ENCODE results near the gene EPHB2. TPM values are rescaled to one million over a fixed set of nuclear protein-coding genes. Genes with fewer than 3 reads are reported as not detected.
A peak's percentile ranks its signal among the peaks of the same experiment; 100 is the strongest.

The EPHB2 gene
- total RNA-seq, 4 donors from 2014 or later = 0.32 to 4.0 (median 1.7) TPM

DNA sequence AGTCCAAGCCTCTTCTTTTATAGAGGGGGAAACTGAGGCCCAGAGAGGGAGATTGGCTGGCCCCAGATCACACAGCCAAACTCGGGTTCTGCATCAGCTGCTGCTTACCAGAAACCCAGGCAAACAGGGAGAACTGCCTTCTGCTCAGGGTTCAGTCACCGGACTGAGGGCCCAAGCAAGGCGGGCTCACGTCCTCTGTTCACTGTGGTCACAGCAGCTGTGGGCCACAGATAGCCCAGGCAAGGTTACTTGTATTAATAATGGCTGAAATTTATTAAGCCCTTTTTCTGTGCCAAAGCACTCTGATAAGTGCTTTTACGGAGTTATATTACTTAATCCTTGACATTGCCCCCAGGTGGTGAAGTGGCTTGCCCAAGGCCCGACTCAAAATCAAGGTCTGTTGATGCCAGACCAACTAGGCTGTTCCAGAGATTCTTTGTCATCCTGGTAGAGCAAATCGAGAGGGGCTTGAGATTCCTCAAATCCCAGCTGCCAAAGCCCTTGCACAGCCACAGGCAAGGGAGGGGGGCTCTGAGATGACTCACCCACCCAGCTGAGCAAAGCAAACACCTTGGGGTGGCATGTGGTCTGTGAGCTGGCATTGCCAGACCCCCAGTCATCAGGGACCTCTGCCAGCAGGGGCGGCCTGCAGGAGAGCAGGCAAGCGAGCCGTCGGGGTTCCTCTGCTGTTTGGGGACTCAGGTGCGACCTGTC, 36.5 kb downstream of the EPHB2 start:
- 89% methylated on average over 5 of the region's 12 CpGs for WGBS
- TF ChIP-seq EP300 (IDR thresholded peaks at IDR 0.05) = no peak
- TF ChIP-seq POLR2AphosphoS5 (IDR thresholded peaks at IDR 0.05) = no peak
- TF ChIP-seq, protein P1, sequence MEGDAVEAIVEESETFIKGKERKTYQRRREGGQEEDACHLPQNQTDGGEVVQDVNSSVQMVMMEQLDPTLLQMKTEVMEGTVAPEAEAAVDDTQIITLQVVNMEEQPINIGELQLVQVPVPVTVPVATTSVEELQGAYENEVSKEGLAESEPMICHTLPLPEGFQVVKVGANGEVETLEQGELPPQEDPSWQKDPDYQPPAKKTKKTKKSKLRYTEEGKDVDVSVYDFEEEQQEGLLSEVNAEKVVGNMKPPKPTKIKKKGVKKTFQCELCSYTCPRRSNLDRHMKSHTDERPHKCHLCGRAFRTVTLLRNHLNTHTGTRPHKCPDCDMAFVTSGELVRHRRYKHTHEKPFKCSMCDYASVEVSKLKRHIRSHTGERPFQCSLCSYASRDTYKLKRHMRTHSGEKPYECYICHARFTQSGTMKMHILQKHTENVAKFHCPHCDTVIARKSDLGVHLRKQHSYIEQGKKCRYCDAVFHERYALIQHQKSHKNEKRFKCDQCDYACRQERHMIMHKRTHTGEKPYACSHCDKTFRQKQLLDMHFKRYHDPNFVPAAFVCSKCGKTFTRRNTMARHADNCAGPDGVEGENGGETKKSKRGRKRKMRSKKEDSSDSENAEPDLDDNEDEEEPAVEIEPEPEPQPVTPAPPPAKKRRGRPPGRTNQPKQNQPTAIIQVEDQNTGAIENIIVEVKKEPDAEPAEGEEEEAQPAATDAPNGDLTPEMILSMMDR (IDR thresholded peaks at IDR 0.05) = no peak
- TF ChIP-seq POLR2A (IDR thresholded peaks at IDR 0.05) = no peak
- Histone ChIP-seq H3K4me1 (peaks cover 27% of the 10 kb centered on the region), H3K4me3 (no peak overlapping the region), H3K36me3 (no peaks in the 10 kb centered on the region), H3K9me3 (no peaks in the 10 kb centered on the region), H3K27ac (no peak overlapping the region), H3K27me3 (no peaks in the 10 kb centered on the region)
- DNase-seq (ENCODE audit: low spot score in 2 of 2) = no peak

- Histone ChIP-seq H3K27ac (no peak overlapping the region), H3K4me3 (no peak overlapping the region)
- WGBS = 87% methylated on average over 4 of the region's 4 CpGs
Measured at GRCh38 chr1:22747735-22748073, 37.1 kb downstream of the EPHB2 start.

DNA sequence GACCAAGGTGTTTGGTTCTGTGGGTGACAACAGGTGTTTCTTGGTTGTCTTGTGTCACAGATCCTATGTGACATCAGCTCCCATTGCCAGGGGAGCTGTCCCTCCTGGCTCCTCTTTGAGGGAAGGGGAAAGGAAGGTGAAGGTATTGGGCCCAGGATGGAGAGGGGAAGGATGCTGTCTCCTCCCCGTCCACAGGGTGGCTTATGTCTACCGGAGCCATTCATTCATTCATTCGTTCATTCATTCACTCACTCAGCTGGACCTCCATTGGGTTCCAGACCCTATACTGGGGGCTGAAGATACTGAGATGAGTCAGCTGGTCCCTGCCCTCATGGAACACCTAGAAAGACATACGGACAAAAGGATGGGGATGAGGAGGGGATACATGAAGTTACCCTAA, 38.9 kb downstream of the EPHB2 start:
- H3K27ac ChIP-seq = no peak overlapping the region
- H3K4me3 ChIP-seq = no peak overlapping the region
- H3K9me3 ChIP-seq = no peaks in the 10 kb centered on the region
- no peak for DNase-seq (ENCODE audit: low spot score in 2 of 2)
- peaks cover 27% of the 10 kb centered on the region for H3K4me1 ChIP-seq
- TF ChIP-seq, protein P1 (IDR thresholded peaks at IDR 0.05) = no peak
- no peak for TF ChIP-seq EP300 (IDR thresholded peaks at IDR 0.05)
- TF ChIP-seq POLR2AphosphoS5 (IDR thresholded peaks at IDR 0.05) = no peak
- no peak for TF ChIP-seq POLR2A (IDR thresholded peaks at IDR 0.05)
- no peaks in the 10 kb centered on the region for H3K36me3 ChIP-seq
- H3K27me3 ChIP-seq = no peaks in the 10 kb centered on the region
- WGBS = 87% methylated on average over 4 of the region's 4 CpGs

More at GRCh38 chr1:22747735-22748073, 37.1 kb downstream of the EPHB2 start:
- no peaks in the 10 kb centered on the region for H3K9me3 ChIP-seq
- H3K36me3 ChIP-seq = no peaks in the 10 kb centered on the region
- TF ChIP-seq EP300 (IDR thresholded peaks at IDR 0.05) (no peak), POLR2AphosphoS5 (IDR thresholded peaks at IDR 0.05) (no peak), POLR2A (IDR thresholded peaks at IDR 0.05) (no peak)
- TF ChIP-seq, protein P1 (IDR thresholded peaks at IDR 0.05) = no peak
- H3K4me1 ChIP-seq = peaks cover 27% of the 10 kb centered on the region
- no peaks in the 10 kb centered on the region for H3K27me3 ChIP-seq
- DNase-seq (ENCODE audit: low spot score in 2 of 2) = no peak

DNA sequence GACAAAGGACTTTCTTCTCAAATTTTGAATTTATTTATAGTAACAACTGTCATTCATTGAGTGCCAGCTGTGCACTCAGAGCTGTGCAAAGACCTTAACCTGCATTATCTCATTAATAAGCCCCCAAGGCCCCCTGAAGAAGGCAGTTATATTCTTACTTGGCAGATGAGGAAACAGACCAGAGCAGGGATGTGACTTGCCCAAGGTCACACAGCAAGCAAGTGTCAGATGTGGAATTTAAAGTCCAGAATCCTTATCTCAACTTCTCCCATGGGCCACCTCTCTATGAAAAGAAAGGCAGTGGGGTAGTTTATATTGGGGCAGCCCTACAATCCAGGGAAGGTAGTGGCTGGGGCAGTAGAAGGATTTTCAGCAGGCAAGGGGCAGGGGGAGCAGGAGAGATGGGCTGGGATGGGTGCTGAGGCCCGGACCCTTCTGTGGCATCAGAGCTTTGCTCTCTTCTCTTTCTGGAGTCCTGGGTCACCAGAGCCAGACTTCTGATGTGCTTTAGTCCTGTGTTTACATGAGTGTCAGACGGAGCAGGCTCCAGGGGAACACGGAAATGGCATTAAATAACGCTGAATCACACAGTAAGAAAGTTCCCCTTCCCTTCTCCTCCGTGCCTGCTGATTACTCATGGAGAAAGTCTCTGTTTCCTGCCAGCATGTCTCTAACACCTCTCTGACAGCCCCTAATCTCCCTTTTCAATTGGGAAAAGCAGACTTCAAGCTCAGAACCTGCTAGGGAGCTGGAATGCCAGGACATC, 39.5 kb downstream of the EPHB2 start:
- Histone ChIP-seq H3K27ac (peak overlapping the region; percentile 65), H3K9me3 (no peaks in the 10 kb centered on the region), H3K4me3 (no peak overlapping the region), H3K4me1 (peaks cover 27% of the 10 kb centered on the region), H3K27me3 (no peaks in the 10 kb centered on the region), H3K36me3 (no peaks in the 10 kb centered on the region)
- DNase-seq (ENCODE audit: low spot score in 2 of 2) = no peak
- WGBS = 1% methylated on average over 5 of the region's 5 CpGs
- TF ChIP-seq, protein P1 (IDR thresholded peaks at IDR 0.05) = no peak
- TF ChIP-seq POLR2AphosphoS5 (IDR thresholded peaks at IDR 0.05) (no peak), EP300 (IDR thresholded peaks at IDR 0.05) (no peak), POLR2A (IDR thresholded peaks at IDR 0.05) (no peak)

- WGBS = 27% methylated on average over 1 of the region's 1 CpG
- DNase-seq (ENCODE audit: low spot score in 2 of 2) = no peak
- Histone ChIP-seq H3K4me3 (no peak overlapping the region), H3K9me3 (no peaks in the 10 kb centered on the region), H3K27ac (peak overlapping the region; percentile 65), H3K27me3 (no peaks in the 10 kb centered on the region), H3K36me3 (no peaks in the 10 kb centered on the region), H3K4me1 (peaks cover 27% of the 10 kb centered on the region)
- no peak for TF ChIP-seq POLR2AphosphoS5 (IDR thresholded peaks at IDR 0.05)
- TF ChIP-seq EP300 (IDR thresholded peaks at IDR 0.05) = no peak
- TF ChIP-seq, protein P1 (IDR thresholded peaks at IDR 0.05) = no peak
- TF ChIP-seq POLR2A (IDR thresholded peaks at IDR 0.05) = no peak
Measured at GRCh38 chr1:22750685-22751051, 40.0 kb downstream of the EPHB2 start.

All from suprapubic skin (tissue), 4 donors.